Common myeloid progenitor, CD34-positive (primary cell): ENCODE measurements around the gene FAM163B.
A peak's percentile ranks its signal among the peaks of the same experiment; 100 is the strongest.

ENCODE experiments used
- CTCF ChIA-PET: fragments of 350-600 bp; sonication (Branson Sonifier 250); formaldehyde crosslinking; loops from one replicate; lab custom pipeline; 2021; ENCODE audit warnings: antibody characterized with exemption; lab: Charles Lee
- POLR2A ChIA-PET: fragments of 350-600 bp; sonication (Branson Sonifier 250); formaldehyde crosslinking; loops from one replicate; lab custom pipeline; 2021; ENCODE audit warnings: antibody characterized with exemption; lab: Charles Lee
- DNase-seq, 3 donors: peaks; one replicate each; pipeline versions ENCODE4 v3.0.0 to v3.0.0-alpha.2; 2013
- H3K27ac ChIP-seq, 2 experiments: 1 replicate in 1 of 2; 2 replicates in 1 of 2; pipeline ENCODE4 v1.7.0; 2013; ENCODE audit warnings: inconsistent platforms in 2 of 2, low read length in 2 of 2, mild to moderate bottlenecking in 2 of 2, low read depth in 1 of 2, moderate library complexity in 1 of 2; ENCODE audit not compliant: severe bottlenecking in 2 of 2, insufficient read depth in 1 of 2, poor library complexity in 1 of 2
- H3K27me3 ChIP-seq, 5 experiments: replicated peaks in 2 of 5; 1 replicate in 3 of 5; 2 replicates in 2 of 5; pipeline versions ENCODE4 v1.6.1 to v1.7.0; 2013; ENCODE audit warnings: low read length in 4 of 5, mild to moderate bottlenecking in 2 of 5, moderate library complexity in 2 of 5, inconsistent platforms in 1 of 5; ENCODE audit not compliant: insufficient read depth in 5 of 5, control insufficient read depth in 4 of 5
- H3K36me3 ChIP-seq, 4 experiments: 1 replicate in 2 of 4; 2 replicates in 2 of 4; pipeline versions ENCODE4 v1.6.1 to v1.7.0; 2013; ENCODE audit warnings: low read length in 3 of 4, control low read depth in 1 of 4, mild to moderate bottlenecking in 1 of 4; ENCODE audit not compliant: control insufficient read depth in 4 of 4, insufficient read depth in 4 of 4
- H3K4me1 ChIP-seq, 4 experiments: 1 replicate in 3 of 4; 2 replicates in 1 of 4; pipeline versions ENCODE4 v1.6.1 to v1.7.1; 2013; ENCODE audit warnings: low read length in 3 of 4, mild to moderate bottlenecking in 3 of 4, control low read depth in 1 of 4, inconsistent platforms in 1 of 4, moderate library complexity in 1 of 4; ENCODE audit not compliant: control insufficient read depth in 4 of 4, insufficient read depth in 4 of 4; ENCODE audit errors: control extremely low read depth in 1 of 4
- H3K4me3 ChIP-seq, 7 experiments: 1 replicate in 4 of 7; 2 replicates in 3 of 7; pipeline versions ENCODE4 v1.5.1 to v1.7.0; 2013; ENCODE audit warnings: mild to moderate bottlenecking in 7 of 7, low read length in 6 of 7, moderate library complexity in 6 of 7, inconsistent platforms in 2 of 7, low read depth in 2 of 7, control low read depth in 1 of 7; ENCODE audit not compliant: insufficient read depth in 4 of 7, control insufficient read depth in 1 of 7; ENCODE audit errors: extremely low read depth in 1 of 7
- H3K9me3 ChIP-seq, 5 experiments: 1 replicate in 4 of 5; 2 replicates in 1 of 5; pipeline versions ENCODE4 v1.6.1 to v1.7.1; 2013; ENCODE audit warnings: low read length in 4 of 5, mild to moderate bottlenecking in 2 of 5, inconsistent platforms in 1 of 5, low read depth in 1 of 5, moderate library complexity in 1 of 5; ENCODE audit not compliant: control insufficient read depth in 4 of 5, insufficient read depth in 2 of 5; ENCODE audit errors: control extremely low read depth in 1 of 5
- WGBS: methylation state at CpG from one replicate; pipeline ENCODE4 v1.1.5; 2013; ENCODE audit not compliant: insufficient coverage; 5-methylcytosine and 5-hydroxymethylcytosine counted together

The FAM163B gene

DNA sequence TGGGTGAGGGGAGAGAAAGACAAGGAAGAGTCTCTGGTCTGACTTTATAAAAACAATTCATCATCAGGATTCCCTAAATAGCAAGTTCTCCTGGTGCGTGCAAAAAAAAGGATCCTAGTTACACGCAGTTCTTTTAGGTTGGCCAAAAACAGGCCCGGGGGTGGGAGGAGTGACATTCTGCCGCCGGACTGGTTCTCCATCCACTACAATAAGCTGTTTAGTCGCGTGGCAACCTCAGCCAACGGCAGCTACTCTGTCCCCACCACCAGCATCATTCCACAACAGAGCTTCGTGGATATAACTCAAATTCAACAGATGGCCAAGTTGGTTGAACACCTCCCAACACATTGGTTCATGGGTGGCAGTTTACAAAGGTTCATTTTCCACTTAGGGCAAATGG lies 2.9 kb upstream of the FAM163B start:
- ChIA-PET POLR2A (no interaction called here), CTCF (no interaction called here)
- H3K4me3 ChIP-seq, result no peak overlapping the region
- DNase-seq, result no peak
- H3K27me3 ChIP-seq, result peaks cover 0 to 96% (median 33%) of the 10 kb centered on the region in 5 experiments
- H3K36me3 ChIP-seq, result no peaks in the 10 kb centered on the region
- no peak overlapping the region for H3K27ac ChIP-seq
- WGBS, result 84% methylated on average over 7 of the region's 9 CpGs
- peaks cover 0 to 2% (median 0%) of the 10 kb centered on the region in 4 experiments for H3K4me1 ChIP-seq
- H3K9me3 ChIP-seq, result no peaks in the 10 kb centered on the region

DNA sequence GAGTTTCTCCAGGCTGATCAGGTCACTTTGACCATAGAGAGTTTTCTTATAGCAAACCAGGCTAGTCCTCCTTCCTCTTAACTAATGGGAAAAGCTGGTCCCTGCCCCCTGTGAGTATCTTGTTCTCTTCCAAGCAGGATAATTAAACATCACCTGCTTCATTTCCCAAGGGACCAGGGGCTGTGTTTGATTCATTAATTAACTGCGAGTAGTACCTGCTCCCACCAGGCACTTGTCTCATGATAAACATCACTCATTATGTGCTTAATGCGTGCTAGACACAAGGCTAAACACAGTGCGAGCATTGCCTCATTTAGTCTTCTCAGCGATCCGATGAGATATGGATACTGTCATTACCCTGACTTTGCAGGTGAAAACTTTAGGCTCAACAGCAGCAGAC lies 1.7 kb upstream of the FAM163B start:
- DNase-seq, result no peak
- Histone ChIP-seq H3K4me3 (no peak overlapping the region), H3K4me1 (peaks cover 0 to 2% (median 0%) of the 10 kb centered on the region in 4 experiments), H3K9me3 (no peaks in the 10 kb centered on the region), H3K27ac (no peak overlapping the region), H3K36me3 (no peaks in the 10 kb centered on the region), H3K27me3 (peaks cover 0 to 98% (median 26%) of the 10 kb centered on the region in 5 experiments)
- ChIA-PET CTCF (interaction anchor here (0.7 kb wide), 1 partner anchor 77 kb away, joined by 3 read pairs; no protein-coding TSS in a partner anchor), POLR2A (no interaction called here)
- WGBS, result 97% methylated on average over 5 of the region's 5 CpGs

DNA sequence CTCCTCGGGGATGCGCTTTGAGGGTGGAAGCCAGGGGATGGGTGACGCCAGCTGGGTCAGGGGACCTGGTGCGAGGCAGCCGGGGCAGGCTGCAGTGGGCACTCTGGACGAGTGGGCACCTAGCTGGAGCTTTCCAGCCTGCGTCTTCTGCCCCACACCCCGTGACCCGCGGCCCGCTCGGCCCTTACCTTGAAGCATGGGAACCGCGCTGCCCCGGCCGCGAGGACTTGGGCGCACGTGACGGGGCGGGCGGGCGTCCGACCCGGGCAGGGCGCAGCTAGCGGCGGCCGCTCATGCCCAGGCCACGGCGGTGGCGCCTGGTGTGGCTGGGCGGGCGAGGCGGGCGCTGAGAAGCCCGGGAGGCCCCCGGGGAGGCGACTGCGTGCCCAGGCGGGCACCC lies 300 bp downstream of the FAM163B start:
- H3K27ac ChIP-seq, result no peak overlapping the region
- no peak for DNase-seq
- peaks cover 0 to 2% (median 0%) of the 10 kb centered on the region in 4 experiments for H3K4me1 ChIP-seq
- no peaks in the 10 kb centered on the region for H3K9me3 ChIP-seq
- ChIA-PET POLR2A (interaction anchor here (0.8 kb wide), 1 partner anchor 20 kb away, joined by 3 read pairs; no protein-coding TSS in a partner anchor), CTCF (no interaction called here)
- WGBS, result 11% methylated on average over 30 of the region's 41 CpGs
- H3K4me3 ChIP-seq, result peak overlapping the region in 1 of 7 experiments; percentile 11
- H3K36me3 ChIP-seq, result no peaks in the 10 kb centered on the region
- peaks cover 0 to 93% (median 22%) of the 10 kb centered on the region in 5 experiments for H3K27me3 ChIP-seq

DNA sequence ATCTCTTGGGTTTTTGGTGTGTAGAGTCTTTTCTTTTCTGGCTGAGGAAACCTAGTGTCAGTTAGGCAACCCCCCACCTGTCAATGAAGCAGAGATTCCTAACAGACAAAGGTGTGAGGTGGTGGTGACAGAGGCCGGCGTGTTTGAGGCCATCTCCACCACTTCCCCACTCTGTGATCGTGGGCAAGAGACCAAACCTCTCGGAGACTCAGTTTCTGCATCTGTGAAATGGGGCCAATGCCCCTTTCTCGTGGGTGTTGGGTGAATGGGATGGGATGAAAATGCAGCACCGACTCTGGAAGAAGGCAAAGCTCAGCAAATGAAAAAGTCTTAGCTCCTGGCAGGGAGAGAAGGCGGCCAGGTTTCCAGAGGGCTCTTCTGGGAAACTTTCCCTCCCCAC lies 807 bp downstream of the FAM163B start:
- no CpG with 5 or more reads among the region's 7 CpGs for WGBS
- H3K27me3 ChIP-seq, result peaks cover 0 to 88% (median 22%) of the 10 kb centered on the region in 5 experiments

DNA sequence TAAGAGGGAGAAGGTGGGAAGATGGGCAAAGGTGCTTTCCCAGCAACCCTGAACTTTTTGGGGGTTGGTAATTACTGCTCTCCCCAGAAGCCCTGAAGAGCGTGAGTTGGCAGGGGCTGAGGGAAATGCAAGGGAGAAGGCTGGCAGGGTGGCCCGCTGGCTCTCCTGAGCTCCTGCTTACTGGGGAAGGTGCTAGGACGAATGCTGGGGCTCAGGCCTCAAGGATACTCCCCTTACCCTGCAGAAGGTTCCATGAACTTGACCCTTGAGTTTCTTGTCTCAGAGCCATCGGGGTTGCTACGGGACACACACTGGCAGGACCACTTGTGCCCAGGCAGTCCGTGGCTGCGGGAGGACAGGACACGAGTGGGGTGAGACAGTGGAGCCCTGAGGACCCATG lies 1.2 kb downstream of the FAM163B start:
- no peak overlapping the region for H3K27ac ChIP-seq
- H3K27me3 ChIP-seq, result peaks cover 0 to 88% (median 22%) of the 10 kb centered on the region in 5 experiments
- no peak overlapping the region for H3K4me3 ChIP-seq
- POLR2A ChIA-PET, result no interaction called here
- WGBS, result 90% methylated on average over 8 of the region's 8 CpGs
- H3K9me3 ChIP-seq, result no peaks in the 10 kb centered on the region
- CTCF ChIA-PET, result interaction anchor here (0.7 kb wide), 1 partner anchor 21 kb away, joined by 3 read pairs; no protein-coding TSS in a partner anchor
- H3K4me1 ChIP-seq, result peaks cover 0 to 2% (median 0%) of the 10 kb centered on the region in 4 experiments
- DNase-seq, result no peak
- H3K36me3 ChIP-seq, result no peaks in the 10 kb centered on the region

More for the DNA sequence above, 807 bp downstream of the FAM163B start:
- DNase-seq, result no peak
- ChIA-PET POLR2A (no interaction called here), CTCF (no interaction called here)
- Histone ChIP-seq H3K36me3 (no peaks in the 10 kb centered on the region), H3K27ac (no peak overlapping the region), H3K4me3 (no peak overlapping the region), H3K9me3 (no peaks in the 10 kb centered on the region), H3K4me1 (peaks cover 0 to 2% (median 0%) of the 10 kb centered on the region in 4 experiments)

DNA sequence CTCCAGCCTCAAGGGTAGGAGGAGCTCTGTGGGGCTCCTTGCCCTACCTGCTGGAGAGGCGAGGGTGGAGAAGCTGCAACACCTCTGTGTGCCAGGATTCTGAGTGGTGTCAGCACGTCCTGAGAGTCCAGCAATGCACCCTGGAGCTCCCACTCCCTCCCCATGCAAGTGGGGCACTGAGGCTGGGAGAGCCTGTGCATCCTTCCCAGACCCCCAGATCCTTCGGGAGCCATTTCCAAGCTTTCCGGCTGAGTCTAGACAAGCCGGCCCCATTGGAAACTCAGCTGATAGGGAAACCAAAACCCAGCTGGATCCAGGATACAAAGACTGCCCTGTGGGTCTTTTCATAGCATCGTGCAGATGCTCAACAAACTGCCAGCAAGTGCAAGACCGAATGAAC lies 1.8 kb downstream of the FAM163B start:
- Histone ChIP-seq H3K9me3 (no peaks in the 10 kb centered on the region), H3K36me3 (no peaks in the 10 kb centered on the region), H3K27me3 (peaks cover 0 to 85% (median 22%) of the 10 kb centered on the region in 5 experiments), H3K27ac (no peak overlapping the region), H3K4me3 (no peak overlapping the region), H3K4me1 (peaks cover 0 to 2% (median 0%) of the 10 kb centered on the region in 4 experiments)
- POLR2A ChIA-PET, result no interaction called here
- 78% methylated on average over 7 of the region's 7 CpGs for WGBS
- no peak for DNase-seq
- CTCF ChIA-PET, result interaction anchor here (0.7 kb wide), 1 partner anchor 20 kb away, joined by 3 read pairs; no protein-coding TSS in a partner anchor

DNA sequence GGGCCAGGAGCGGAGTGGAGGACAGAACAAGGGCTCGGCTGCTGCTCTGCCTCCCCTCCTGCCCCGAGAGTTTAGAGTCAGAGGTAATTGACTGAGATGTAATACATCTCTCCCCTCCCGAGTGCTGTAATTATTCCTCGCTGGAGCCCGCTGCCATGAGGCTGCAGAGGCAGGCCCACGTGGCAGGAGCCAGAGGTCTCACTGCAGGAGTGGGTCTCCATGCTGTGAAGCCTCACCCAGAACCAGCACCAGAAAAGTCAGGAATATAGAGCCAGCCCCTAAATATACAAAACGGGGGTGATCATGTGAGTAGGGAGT lies 2.5 kb downstream of the FAM163B start:
- Histone ChIP-seq H3K36me3 (no peaks in the 10 kb centered on the region), H3K4me3 (no peak overlapping the region), H3K4me1 (peaks cover 0 to 2% (median 0%) of the 10 kb centered on the region in 4 experiments), H3K27me3 (peaks cover 0 to 82% (median 21%) of the 10 kb centered on the region in 5 experiments), H3K9me3 (no peaks in the 10 kb centered on the region), H3K27ac (no peak overlapping the region)
- DNase-seq, result no peak
- POLR2A ChIA-PET, result no interaction called here
- CTCF ChIA-PET, result no interaction called here
- 56% methylated on average over 3 of the region's 8 CpGs for WGBS
